ENCODE results near the gene CC2D1A.

GRCh38 chr19:13890136-13890535 is 15.9 kb upstream of the CC2D1A start:
- TF ChIP-seq CTCF (IDR thresholded peaks at IDR 0.05; ENCODE audit: low read depth, low read length, missing input control) (no peak), MAX (IDR thresholded peaks at IDR 0.05) (no peak), ZBTB33 (IDR thresholded peaks at IDR 0.05) (no peak), RAD21 (IDR thresholded peaks at IDR 0.05) (no peak), HNF4G (IDR thresholded peaks at IDR 0.05) (no peak), REST (IDR thresholded peaks at IDR 0.05) (no peak), NR2F2 (IDR thresholded peaks at IDR 0.05) (no peak), TAF1 (conservative IDR thresholded peaks at IDR 0.05) (no peak), ATF3 (IDR thresholded peaks at IDR 0.05) (no peak), RXRA (IDR thresholded peaks at IDR 0.05) (no peak), JUND (IDR thresholded peaks at IDR 0.05) (no peak), YY1 (IDR thresholded peaks at IDR 0.05) (no peak), EGR1 (IDR thresholded peaks at IDR 0.05; ENCODE audit: low read depth in 2 of 2) (no peak)

All from liver (tissue), 3 donors.